GDM1 (cell line): ENCODE measurements around the gene CFAP100.

Source experiments
- DNase-seq: peaks from one replicate; lab custom pipeline; 2025; lab: John Stamatoyannopoulos, UW

The CFAP100 gene

GRCh38 chr3:126480861-126481260 lies 86.2 kb downstream of the CFAP100 start:
- no peak for DNase-seq

DNA sequence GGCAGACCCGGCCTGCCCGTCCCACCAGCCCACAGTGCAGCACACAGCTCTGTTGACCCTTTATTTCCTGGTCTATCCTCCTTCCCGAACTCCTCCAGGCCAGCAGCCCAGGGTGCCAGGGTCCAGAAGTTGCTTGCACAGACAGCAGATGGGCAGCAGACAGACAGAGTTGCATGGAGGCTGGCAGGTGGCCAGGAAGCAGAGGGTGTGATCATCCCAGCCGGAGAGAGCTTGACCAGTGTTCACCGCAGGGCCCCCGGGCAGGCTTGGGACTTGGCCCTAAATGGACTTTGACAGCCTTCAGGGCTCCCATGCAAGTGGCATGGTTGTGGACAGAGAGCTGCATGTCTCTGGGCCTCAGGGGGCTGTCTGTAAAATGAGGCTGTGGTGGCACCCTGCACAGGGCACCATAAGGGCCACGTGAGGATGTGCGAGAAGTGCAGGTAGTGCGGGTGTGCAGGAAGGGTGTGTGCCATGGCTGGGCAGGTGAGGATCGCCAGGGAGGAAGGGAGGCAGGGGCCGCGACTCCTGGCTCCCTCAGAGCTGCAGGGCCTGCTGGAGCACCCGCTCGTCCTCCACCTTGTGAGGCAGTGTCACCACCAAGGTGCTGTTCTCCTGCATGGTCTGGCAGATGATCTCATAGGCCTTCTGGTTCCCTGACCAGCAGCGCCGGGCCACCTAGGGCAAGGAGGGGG lies 87.2 kb downstream of the CFAP100 start:
- no peak for DNase-seq

DNA sequence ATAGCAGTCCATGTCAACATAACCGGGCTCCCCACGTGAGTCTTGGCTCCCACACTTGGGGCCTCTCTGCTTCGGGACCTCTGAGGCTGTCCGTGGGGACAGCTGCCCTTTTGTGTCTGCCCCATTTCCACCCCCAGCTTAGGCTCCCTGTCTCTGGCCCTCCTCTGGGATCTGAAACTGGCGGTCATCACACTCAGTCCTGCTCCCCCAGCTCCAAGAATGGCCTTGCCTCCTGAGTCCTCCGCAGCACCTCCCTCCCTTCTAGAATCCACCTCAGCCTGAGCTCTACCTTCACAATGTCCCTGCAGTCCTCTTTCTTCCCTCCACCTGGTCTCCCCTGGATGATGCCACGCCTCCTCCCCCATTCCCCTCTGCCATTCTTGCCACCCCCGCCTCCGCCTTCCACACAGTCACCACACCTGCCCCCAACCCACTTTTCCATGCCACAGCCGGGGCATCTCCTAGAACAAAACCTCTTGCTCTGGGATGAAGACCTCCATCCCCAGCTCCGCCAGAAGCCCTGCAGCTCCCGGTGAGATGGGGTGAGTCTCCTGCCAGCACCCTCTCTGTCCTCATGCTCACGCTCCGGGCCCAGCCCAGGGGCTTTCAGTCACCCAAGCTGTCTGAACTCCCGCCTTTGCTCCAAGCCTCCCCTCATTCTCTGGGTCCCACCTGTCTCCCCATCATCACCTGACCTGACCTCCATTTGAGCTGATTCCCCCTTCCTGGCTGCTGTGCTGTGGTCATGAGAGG lies 88.0 kb downstream of the CFAP100 start:
- no peak for DNase-seq

- DNase-seq: no peak
Observed at GRCh38 chr3:126483321-126483761, 88.6 kb downstream of the CFAP100 start.

GRCh38 chr3:126484148-126484547 lies 89.4 kb downstream of the CFAP100 start:
- no peak for DNase-seq

DNA sequence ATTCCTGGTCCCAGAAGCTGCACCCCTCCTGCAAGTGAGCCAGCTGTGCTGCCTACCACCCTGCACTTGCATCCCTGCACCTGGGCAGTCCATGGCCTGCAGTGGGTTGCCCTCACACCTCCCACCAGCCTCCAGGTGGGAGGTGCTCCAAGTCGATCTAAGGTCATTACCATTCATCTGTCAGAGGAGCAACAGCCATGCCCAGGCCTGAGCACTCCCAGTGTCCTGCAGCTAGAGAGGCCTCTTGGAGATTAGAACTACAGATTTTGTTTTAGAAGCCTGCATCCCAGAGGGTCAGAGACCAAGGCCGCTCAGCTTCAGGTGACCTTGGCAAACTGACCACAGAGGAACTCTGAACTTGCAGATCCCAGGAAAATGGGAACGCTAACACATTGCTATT lies 90.0 kb downstream of the CFAP100 start:
- no peak for DNase-seq

DNA sequence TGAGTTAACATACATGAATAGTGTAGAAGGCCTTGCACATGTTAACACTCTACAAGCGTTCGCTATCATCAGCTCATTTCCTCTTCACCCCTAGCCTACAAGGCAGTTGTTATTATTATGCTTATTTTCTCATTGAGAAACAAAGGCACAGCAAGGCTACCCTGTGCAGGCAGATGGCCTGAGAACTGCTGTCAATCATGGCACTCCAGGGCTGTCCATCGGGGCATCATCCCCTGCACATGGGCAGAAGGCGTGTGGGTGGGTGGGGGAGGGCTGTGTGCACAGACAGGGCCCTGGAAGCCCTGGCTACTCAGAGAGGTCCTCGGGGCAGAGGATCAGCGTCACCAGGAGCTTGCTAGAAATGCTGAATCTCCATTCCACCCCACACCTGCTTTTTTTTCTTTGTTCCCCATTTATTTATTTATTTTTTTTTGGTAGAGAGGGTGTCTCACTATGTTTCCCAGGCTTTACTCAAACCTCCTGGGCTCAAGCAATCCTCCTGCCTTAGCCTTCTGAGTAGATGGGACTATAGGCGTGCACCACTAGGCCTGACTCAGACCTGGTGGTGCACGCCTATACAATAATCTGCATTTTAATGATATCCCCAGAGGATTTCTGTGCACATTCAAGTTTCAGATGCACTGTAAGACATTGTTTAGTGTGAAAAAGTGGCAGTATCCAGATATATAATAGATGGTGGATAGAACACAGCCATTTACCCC lies 90.6 kb downstream of the CFAP100 start:
- DNase-seq: no peak

DNA sequence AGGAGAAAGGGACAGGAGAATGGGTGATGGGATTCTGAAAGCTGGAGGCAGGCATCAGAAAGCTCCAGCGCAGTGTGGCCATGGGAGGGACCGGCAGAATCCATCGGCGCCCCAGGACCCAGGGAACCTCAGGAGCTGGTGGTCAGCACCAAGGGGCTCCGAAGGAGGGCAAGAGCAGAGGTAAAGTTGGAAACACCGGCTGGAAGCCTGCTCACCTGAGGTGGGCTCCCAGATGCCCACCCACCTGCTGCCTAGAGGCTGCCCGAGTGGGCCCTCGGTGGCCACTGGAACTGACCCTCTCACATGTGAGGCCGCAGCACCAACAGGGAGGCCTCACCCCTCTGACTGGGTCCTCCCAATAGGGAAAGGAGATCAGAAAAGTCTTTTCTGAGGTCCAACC lies 91.2 kb downstream of the CFAP100 start:
- DNase-seq: no peak
